Activated naive CD8-positive, alpha-beta T cell treated with anti-CD3 and anti-CD28 coated beads, Interleukin-2, amount 50 U/mL, for 24 hours (primary cell): ENCODE results near the gene DHRS3.

Source experiments
- ATAC-seq: fragments of 150-1000 bp; cut with Tn5 transposase; one replicate; pipeline ENCODE4 v1.10.0; 2021
- DNase-seq: peaks from one replicate; pipeline ENCODE4 v3.0.0; 2021
- H3K27ac Mint-ChIP-seq: one replicate; pipeline ENCODE4 v1.8.0; 2021; ENCODE audit warnings: mild to moderate bottlenecking, mixed read lengths
- H3K27me3 Mint-ChIP-seq: one replicate; pipeline ENCODE4 v1.8.0; 2021; ENCODE audit warnings: mixed read lengths
- H3K36me3 Mint-ChIP-seq: one replicate; pipeline ENCODE4 v1.8.0; 2021; ENCODE audit warnings: low read depth, mixed read lengths
- H3K4me1 Mint-ChIP-seq: one replicate; pipeline ENCODE4 v1.8.0; 2021; ENCODE audit warnings: mixed read lengths
- H3K4me3 Mint-ChIP-seq: one replicate; pipeline ENCODE4 v1.8.0; 2021; ENCODE audit warnings: mild to moderate bottlenecking, moderate library complexity, mixed read lengths
- H3K9me3 Mint-ChIP-seq: one replicate; pipeline ENCODE4 v1.8.0; 2021; ENCODE audit warnings: mixed read lengths

The DHRS3 gene

GRCh38 chr1:12556368-12556930, 61.6 kb downstream of the DHRS3 start:
- H3K36me3 Mint-ChIP-seq: no peaks in the 10 kb centered on the region
- H3K27me3 Mint-ChIP-seq: no peaks in the 10 kb centered on the region
- H3K27ac Mint-ChIP-seq: no peak overlapping the region
- H3K9me3 Mint-ChIP-seq: no peaks in the 10 kb centered on the region
- H3K4me1 Mint-ChIP-seq: peaks cover 3% of the 10 kb centered on the region
- ATAC-seq (no peak), DNase-seq (no peak)
- H3K4me3 Mint-ChIP-seq: no peak overlapping the region

DNA sequence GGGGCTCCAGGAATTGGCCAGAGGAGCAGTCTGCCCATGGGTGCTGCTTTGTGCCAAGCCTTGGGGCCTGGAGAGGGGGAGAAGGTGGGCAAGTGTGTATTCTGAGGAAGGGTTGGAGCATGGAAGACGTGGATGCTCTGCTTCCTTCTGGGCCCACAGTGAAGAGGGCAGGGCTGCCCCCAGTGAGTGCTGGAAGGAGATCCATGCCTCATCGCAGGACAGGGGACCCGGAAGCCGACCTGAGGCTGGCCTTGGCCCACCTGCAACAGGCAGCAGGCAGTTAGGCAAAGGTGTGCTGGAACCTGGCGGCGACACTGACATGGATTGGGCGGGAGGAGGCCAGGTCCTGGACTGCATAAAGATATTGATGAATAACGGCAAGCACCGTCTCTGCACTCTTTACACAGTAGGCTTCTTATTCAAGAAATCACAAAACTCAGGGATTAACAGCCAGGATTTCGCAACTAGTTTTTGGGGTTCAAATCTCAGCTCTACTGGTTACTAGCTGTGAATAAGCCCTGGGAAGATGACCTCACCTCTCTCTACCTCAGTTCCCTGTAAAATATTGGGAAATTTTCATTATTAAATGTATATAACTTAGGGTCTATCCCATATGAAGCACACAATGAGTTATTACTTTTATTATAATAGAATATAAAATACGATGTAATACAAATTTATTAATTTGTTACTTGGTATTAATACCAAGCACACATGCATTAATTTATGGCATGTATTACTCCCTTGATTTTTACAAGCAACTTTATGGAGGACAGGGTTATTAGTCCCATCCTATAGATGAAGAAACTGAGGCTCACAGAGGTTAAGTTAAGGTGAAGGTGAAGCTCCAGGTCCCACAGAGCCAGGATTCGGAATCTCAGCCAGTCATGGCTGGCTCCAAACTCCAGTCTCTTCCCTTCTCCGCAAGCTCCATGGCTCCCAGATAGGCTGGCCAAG, 62.3 kb downstream of the DHRS3 start:
- H3K27ac Mint-ChIP-seq: no peak overlapping the region
- DNase-seq (no peak), ATAC-seq (no peak)
- no peak overlapping the region for H3K4me3 Mint-ChIP-seq
- no peaks in the 10 kb centered on the region for H3K27me3 Mint-ChIP-seq
- peaks cover 3% of the 10 kb centered on the region for H3K4me1 Mint-ChIP-seq
- H3K9me3 Mint-ChIP-seq: no peaks in the 10 kb centered on the region
- H3K36me3 Mint-ChIP-seq: no peaks in the 10 kb centered on the region

- no peaks in the 10 kb centered on the region for H3K36me3 Mint-ChIP-seq
- H3K27ac Mint-ChIP-seq: no peak overlapping the region
- DNase-seq (no peak), ATAC-seq (no peak)
- H3K9me3 Mint-ChIP-seq: no peaks in the 10 kb centered on the region
- H3K27me3 Mint-ChIP-seq: no peaks in the 10 kb centered on the region
- H3K4me3 Mint-ChIP-seq: no peak overlapping the region
- peaks cover 6% of the 10 kb centered on the region for H3K4me1 Mint-ChIP-seq
These were observed 63.3 kb downstream of the DHRS3 start for GRCh38 chr1:12554521-12555305.

GRCh38 chr1:12553963-12554362, 64.0 kb downstream of the DHRS3 start:
- no peak overlapping the region for H3K27ac Mint-ChIP-seq

DNA sequence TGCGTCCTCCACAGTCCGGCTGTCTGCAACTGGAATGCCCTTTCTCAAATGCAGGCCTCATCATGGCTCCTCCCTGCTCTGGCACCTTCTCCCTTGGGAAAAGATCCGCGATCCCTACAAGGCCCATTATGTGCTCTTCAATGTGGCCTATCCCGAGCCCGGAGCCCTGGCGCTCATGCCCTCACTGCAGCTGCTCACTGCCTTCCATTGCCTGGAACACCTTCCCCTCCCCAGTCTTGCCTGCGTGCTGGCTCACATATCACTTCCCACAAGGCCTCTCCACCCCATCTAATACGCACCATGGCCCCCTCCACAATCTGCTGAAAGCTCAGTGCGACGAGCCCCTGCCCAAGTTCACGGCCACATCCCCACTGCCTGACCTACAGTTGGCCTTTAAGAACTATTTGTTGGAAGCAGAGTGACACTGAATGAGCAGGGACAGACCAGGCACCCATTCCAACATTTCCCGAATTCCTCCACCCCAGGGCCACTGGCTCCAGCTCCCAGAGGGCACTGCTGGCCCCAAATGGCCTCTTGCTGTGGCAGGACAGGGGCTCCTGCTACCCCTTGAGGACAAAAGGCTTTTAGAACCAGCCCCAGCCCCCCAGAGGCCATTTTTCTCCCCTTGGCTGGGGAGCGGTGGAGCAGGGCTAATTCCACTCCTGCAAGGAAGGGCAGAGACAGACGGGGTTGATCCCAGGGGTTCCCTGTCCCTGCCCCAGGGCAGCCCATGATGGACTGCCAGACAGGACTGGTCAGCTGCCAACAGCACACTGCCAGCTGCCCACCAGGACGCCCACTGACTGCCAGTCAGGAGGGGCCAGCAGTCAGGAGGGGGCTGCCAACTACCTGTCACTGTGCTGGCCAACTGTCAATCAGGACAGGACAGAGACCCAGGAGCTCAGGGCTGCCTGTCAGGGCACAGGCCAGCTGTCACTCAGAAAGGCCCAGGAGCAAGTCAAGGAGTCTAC, 64.8 kb downstream of the DHRS3 start:
- Mint-ChIP-seq H3K4me1 (peaks cover 8% of the 10 kb centered on the region), H3K27me3 (no peaks in the 10 kb centered on the region), H3K4me3 (no peak overlapping the region), H3K36me3 (no peaks in the 10 kb centered on the region), H3K9me3 (no peaks in the 10 kb centered on the region), H3K27ac (peak overlapping the region; percentile 25)
- DNase-seq (no peak), ATAC-seq (no peak)

More at GRCh38 chr1:12553963-12554362, 64.0 kb downstream of the DHRS3 start:
- DNase-seq: no peak
- Mint-ChIP-seq H3K4me3 (no peak overlapping the region), H3K4me1 (peaks cover 8% of the 10 kb centered on the region), H3K36me3 (no peaks in the 10 kb centered on the region), H3K9me3 (no peaks in the 10 kb centered on the region), H3K27me3 (no peaks in the 10 kb centered on the region)
- peak; percentile 20 for ATAC-seq

DNA sequence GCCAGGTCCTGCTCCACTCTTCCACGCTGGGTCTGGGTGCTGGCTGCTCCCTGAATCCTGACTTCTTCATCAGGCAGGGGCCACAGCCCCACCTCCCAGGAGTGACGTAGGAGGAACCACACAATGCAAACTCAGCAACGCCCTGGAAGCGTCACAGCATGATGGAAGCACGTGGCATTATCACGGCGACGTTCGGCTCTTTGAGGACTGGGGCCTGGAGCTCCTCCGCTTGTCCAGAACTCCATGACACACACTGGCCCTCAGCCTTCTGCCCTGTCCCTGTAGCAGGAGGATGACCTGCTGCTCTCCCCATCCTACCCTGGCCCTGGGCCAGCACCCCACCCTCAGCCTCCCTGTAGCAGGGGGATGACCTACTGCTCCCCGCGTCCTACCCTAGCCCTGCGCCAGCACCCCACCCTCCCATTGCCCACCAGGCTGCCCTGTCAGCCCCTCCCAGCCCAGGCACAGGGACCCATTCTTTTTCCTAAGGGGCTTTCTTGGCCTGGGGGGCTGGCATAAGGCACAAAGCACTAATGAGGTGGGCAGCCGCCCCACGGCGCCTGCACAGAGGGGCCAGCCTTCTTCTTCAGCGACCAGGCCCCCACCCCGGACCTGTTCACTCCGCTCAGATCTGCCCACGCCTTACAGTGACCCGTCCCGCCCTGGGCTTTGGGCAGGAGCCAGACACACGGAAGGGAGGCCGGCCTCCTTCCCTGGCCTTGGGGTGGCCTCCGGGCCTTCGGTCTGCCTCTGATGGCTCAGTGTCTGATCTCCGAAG, 65.7 kb downstream of the DHRS3 start:
- Mint-ChIP-seq H3K4me1 (peaks cover 8% of the 10 kb centered on the region), H3K27me3 (no peaks in the 10 kb centered on the region), H3K36me3 (no peaks in the 10 kb centered on the region), H3K27ac (no peak overlapping the region), H3K4me3 (no peak overlapping the region), H3K9me3 (no peaks in the 10 kb centered on the region)
- no peak for DNase-seq
- ATAC-seq: no peak

- ATAC-seq: no peak
- peak overlapping the region; percentile 39 for H3K27ac Mint-ChIP-seq
These were observed 66.4 kb downstream of the DHRS3 start for GRCh38 chr1:12551584-12551983.

DNA sequence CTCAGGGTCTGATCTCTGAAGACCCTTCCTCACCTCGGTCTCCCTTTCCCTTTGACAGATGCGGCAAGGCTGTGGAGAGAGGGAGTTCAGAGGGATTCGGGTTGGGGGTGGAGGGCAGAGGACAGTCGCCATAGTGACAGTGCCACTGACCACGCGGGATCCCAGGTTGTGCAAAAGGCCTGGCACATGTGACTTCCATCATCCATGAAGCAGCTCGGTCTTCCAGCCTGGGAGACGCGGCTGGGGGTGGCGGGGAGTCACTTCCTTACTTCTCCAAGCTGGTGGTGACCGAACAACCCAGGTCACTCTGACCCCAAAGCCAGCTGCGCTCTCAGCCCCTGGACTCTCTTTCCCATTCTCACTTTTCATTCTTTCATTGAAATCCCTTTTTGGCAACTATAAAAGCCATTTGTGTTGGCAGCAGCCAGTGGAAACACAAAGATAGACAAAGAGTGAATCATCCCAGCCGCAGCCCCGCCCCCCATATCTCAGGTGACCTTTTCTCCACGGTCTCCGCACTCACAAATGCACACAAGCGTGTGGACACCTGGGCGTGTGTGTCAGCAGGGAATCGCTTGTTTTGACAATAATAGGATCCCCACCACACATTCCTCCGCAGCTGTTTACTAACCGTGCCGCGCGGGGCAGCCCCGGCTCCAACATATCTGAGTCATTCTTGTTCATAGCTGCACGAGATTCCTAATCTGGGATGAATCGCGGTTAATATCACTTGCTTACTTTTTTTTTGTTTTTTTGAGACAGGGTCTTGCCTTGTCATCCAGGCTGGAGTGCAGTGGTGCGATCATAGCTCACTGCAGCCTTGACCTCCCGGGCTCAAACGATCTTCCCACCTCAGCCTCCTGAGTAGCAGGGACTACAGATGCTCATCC, 68.3 kb downstream of the DHRS3 start:
- Mint-ChIP-seq H3K4me1 (peaks cover 14% of the 10 kb centered on the region), H3K27ac (peak overlapping the region; percentile 74), H3K36me3 (no peaks in the 10 kb centered on the region), H3K4me3 (no peak overlapping the region), H3K9me3 (no peaks in the 10 kb centered on the region), H3K27me3 (no peaks in the 10 kb centered on the region)
- peak; percentile 30 for DNase-seq
- peak; percentile 27 for ATAC-seq

More at GRCh38 chr1:12551584-12551983, 66.4 kb downstream of the DHRS3 start:
- Mint-ChIP-seq H3K27me3 (no peaks in the 10 kb centered on the region), H3K4me3 (no peak overlapping the region), H3K4me1 (peaks cover 10% of the 10 kb centered on the region), H3K36me3 (no peaks in the 10 kb centered on the region), H3K9me3 (no peaks in the 10 kb centered on the region)
- no peak for DNase-seq

DNA sequence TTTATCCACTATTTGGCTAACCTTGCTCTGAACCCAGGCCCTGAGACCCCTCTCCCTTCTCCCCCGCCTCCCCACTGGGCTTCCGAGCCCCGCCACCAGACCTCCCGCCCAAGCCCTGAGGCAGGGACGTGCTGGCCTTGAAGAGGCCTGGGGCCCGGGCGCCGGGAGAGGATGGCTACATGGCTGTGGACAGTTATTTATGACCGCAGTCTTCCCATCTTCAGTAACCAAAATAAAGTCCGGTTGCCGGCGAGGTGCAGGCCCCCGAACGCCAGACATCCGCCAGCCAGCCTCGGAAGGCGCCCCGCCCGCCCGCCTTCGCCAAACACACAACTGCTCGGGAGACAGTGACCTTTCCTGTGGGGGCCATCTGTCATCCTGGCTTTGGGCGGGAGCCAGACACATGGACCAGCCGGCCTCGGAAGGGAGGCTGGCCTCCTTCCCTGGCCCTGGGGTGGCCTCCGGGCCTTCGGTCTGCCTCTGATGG, 69.0 kb downstream of the DHRS3 start:
- H3K27ac Mint-ChIP-seq: no peak overlapping the region
- no peaks in the 10 kb centered on the region for H3K27me3 Mint-ChIP-seq
- H3K4me1 Mint-ChIP-seq: peaks cover 20% of the 10 kb centered on the region
- no peak overlapping the region for H3K4me3 Mint-ChIP-seq
- no peak for DNase-seq
- no peaks in the 10 kb centered on the region for H3K36me3 Mint-ChIP-seq
- H3K9me3 Mint-ChIP-seq: no peaks in the 10 kb centered on the region
- no peak for ATAC-seq

GRCh38 chr1:12548279-12548972, 69.6 kb downstream of the DHRS3 start:
- DNase-seq (no peak), ATAC-seq (no peak)
- Mint-ChIP-seq H3K27me3 (no peaks in the 10 kb centered on the region), H3K27ac (no peak overlapping the region), H3K9me3 (no peaks in the 10 kb centered on the region), H3K4me3 (no peak overlapping the region), H3K36me3 (no peaks in the 10 kb centered on the region), H3K4me1 (peaks cover 20% of the 10 kb centered on the region)

DNA sequence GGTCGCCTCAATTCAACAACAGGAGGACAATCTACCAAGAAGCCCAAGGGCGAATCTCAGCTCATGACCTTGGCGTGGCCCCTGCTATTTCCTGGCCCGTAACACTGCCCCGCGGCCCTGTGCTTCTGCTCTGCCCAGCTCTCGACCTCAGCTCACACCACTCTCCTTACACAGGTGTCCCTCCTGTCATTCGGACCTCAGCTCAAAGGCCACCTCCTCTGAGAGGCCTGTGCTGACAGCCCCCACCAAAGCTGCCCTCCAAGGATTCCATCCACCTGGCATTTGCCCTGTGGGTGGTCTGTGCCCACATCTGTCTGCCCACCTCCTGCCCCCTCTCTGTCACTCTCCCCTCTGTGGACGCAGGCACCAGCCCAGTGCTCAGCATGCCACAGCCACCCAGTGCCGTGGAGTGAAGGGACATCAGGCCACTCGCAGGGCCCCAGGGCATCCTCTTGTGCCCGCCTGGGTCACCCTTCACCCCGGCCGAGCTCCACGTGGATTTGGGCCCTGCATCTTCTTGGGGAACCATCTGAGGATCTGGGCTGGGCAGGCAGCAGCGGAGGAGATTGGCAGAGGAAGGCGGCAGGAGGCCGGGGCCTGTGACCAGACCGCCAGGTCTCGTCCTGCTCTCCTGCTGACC, 70.3 kb downstream of the DHRS3 start:
- Mint-ChIP-seq H3K4me3 (no peak overlapping the region), H3K27me3 (no peaks in the 10 kb centered on the region), H3K27ac (no peak overlapping the region), H3K36me3 (no peaks in the 10 kb centered on the region), H3K4me1 (peaks cover 20% of the 10 kb centered on the region), H3K9me3 (no peaks in the 10 kb centered on the region)
- ATAC-seq (no peak), DNase-seq (no peak)
